NCI-H187 treated with DMSO at 0.1 percent for 48 hours (cell line): ENCODE results near the gene PAQR7.

ENCODE experiments used
- DNase-seq: peaks from one replicate; lab custom pipeline; 2025; lab: John Stamatoyannopoulos, UW

Gene PAQR7

GRCh38 chr1:25815208-25816111, 60.0 kb downstream of the PAQR7 start:
- DNase-seq, result no peak

GRCh38 chr1:25814549-25815087, 60.9 kb downstream of the PAQR7 start:
- DNase-seq, result no peak

- DNase-seq, result no peak
Measured at GRCh38 chr1:25813734-25814471, 61.6 kb downstream of the PAQR7 start.

- no peak for DNase-seq
Measured at GRCh38 chr1:25813071-25813733, 62.3 kb downstream of the PAQR7 start.
